ENCODE data around the gene OAS3.

- TF ChIP-seq CTCF (conservative IDR thresholded peaks at IDR 0.05) (no peak), EZH2 (IDR thresholded peaks at IDR 0.05; ENCODE audit: low read depth) (no peak)
These were observed 78.5 kb downstream of the OAS3 start for GRCh38 chr12:113016796-113017195.
